GM23338 (cell line): ENCODE data around the gene PLCL1. TPM values are rescaled to one million over a fixed set of nuclear protein-coding genes. Genes with fewer than 3 reads are reported as not detected.

ENCODE experiments used
- ATAC-seq: fragments of 200-7000 bp; cut with Tn5 transposase; 3 replicates; pipeline ENCODE4 v1.9.1; 2020
- DNase-seq: peaks from one replicate; pipeline ENCODE4 v3.0.0-alpha.2; 2015; ENCODE audit warnings: low spot score
- H2AFZ ChIP-seq: fragments of 200-600 bp; sonication (generic); 2 replicates; pipeline ENCODE4 v1.8.0; 2016; ENCODE audit warnings: antibody characterized with exemption, mild to moderate bottlenecking, moderate library complexity
- H3F3A ChIP-seq: fragments of 200-600 bp; sonication (generic); replicated peaks from 2 replicates; pipeline ENCODE4 v1.8.0; 2017; ENCODE audit warnings: antibody characterized with exemption, mixed run types, low read depth
- H3K27ac ChIP-seq: fragments of 200-600 bp; sonication (generic); 2 replicates; pipeline ENCODE4 v1.6.1; 2016; ENCODE audit warnings: low read depth
- H3K27me3 ChIP-seq: fragments of 200-600 bp; sonication (generic); 2 replicates; pipeline ENCODE4 v1.8.0; 2016; ENCODE audit warnings: mild to moderate bottlenecking, mixed run types, moderate library complexity; ENCODE audit not compliant: insufficient read depth
- H3K36me3 ChIP-seq: fragments of 200-600 bp; sonication (generic); 2 replicates; pipeline ENCODE4 v1.8.0; 2016; ENCODE audit warnings: mild to moderate bottlenecking; ENCODE audit not compliant: insufficient read depth
- H3K4me1 ChIP-seq: fragments of 200-600 bp; sonication (generic); 2 replicates; pipeline ENCODE4 v1.8.0; 2016; ENCODE audit warnings: mild to moderate bottlenecking, moderate library complexity; ENCODE audit not compliant: insufficient read depth
- H3K4me2 ChIP-seq: fragments of 200-600 bp; sonication (generic); 2 replicates; pipeline ENCODE4 v1.7.1; 2017; ENCODE audit warnings: mixed run types
- H3K4me3 ChIP-seq: fragments of 200-600 bp; sonication (generic); 2 replicates; pipeline ENCODE4 v1.6.1; 2016; ENCODE audit warnings: mixed run types
- H3K79me2 ChIP-seq: fragments of 200-600 bp; sonication (generic); replicated peaks from 2 replicates; pipeline ENCODE4 v1.8.0; 2017; ENCODE audit warnings: mild to moderate bottlenecking; ENCODE audit not compliant: insufficient read depth
- H3K9me2 ChIP-seq: fragments of 200-600 bp; sonication (generic); 2 replicates; pipeline ENCODE4 v1.8.0; 2017; ENCODE audit not compliant: insufficient read depth
- H4K20me1 ChIP-seq: fragments of 200-600 bp; sonication (generic); replicated peaks from 2 replicates; pipeline ENCODE4 v1.8.0; 2017; ENCODE audit warnings: mild to moderate bottlenecking; ENCODE audit not compliant: insufficient read depth
- H3K27ac Mint-ChIP-seq: 2 replicates; pipeline ENCODE4 v1.8.0; 2020; ENCODE audit warnings: inconsistent platforms, mild to moderate bottlenecking, moderate library complexity, mixed read lengths
- H3K27me3 Mint-ChIP-seq: 3 replicates; pipeline ENCODE4 v1.8.0; 2022; ENCODE audit warnings: low read depth, mild to moderate bottlenecking, moderate library complexity, mixed read lengths, inconsistent platforms; ENCODE audit not compliant: insufficient read depth, poor library complexity
- H3K36me3 Mint-ChIP-seq: 3 replicates; pipeline ENCODE4 v1.8.0; 2021; ENCODE audit warnings: low read depth, mild to moderate bottlenecking, inconsistent platforms, moderate library complexity, mixed read lengths
- H3K4me1 Mint-ChIP-seq: 3 replicates; pipeline ENCODE4 v1.8.0; 2020; ENCODE audit warnings: mild to moderate bottlenecking, inconsistent platforms, mixed read lengths
- H3K4me3 Mint-ChIP-seq: 3 replicates; pipeline ENCODE4 v1.8.0; 2021; ENCODE audit warnings: moderate library complexity, mild to moderate bottlenecking, inconsistent platforms, mixed read lengths
- H3K9me3 Mint-ChIP-seq: 3 replicates; pipeline ENCODE4 v1.8.0; 2020; ENCODE audit warnings: moderate library complexity, mild to moderate bottlenecking, inconsistent platforms, mixed read lengths
- CREB1 ChIP-seq: fragments of 250-450 bp; sonication (Bioruptor Pico); IDR thresholded peaks from 2 replicates; pipeline ENCODE4 v1.5.0; 2020; ENCODE audit warnings: low read depth, mild to moderate bottlenecking, moderate library complexity
- CTCF ChIP-seq, 2 experiments: fragments of 200-600 bp in 1 of 2; sonication (generic) in 1 of 2; conservative IDR thresholded peaks; 2 replicates each; pipeline versions ENCODE4 v1.5.1 to v1.6.1; 2016 to 2017; ENCODE audit warnings: antibody characterized with exemption in 2 of 2, low read depth in 2 of 2, mild to moderate bottlenecking in 2 of 2, moderate library complexity in 1 of 2
- EZH2 ChIP-seq: fragments of 200-600 bp; sonication (generic); IDR thresholded peaks from one replicate; pipeline ENCODE4 v1.8.0; 2017; ENCODE audit warnings: antibody characterized with exemption, mild to moderate bottlenecking, low read depth; ENCODE audit not compliant: unreplicated experiment
- EZH2phosphoT487 ChIP-seq: fragments of 200-600 bp; sonication (generic); IDR thresholded peaks from one replicate; pipeline ENCODE4 v1.8.1; 2018; ENCODE audit warnings: antibody characterized with exemption; ENCODE audit not compliant: unreplicated experiment
- JUNB ChIP-seq: IDR thresholded peaks from one replicate; pipeline ENCODE4 v1.6.1; 2016; ENCODE audit warnings: antibody characterized with exemption; ENCODE audit not compliant: unreplicated experiment
- NANOG ChIP-seq: IDR thresholded peaks from 2 replicates; pipeline ENCODE4 v1.6.1; 2016; ENCODE audit warnings: antibody characterized with exemption, borderline replicate concordance
- POLR2AphosphoS5 ChIP-seq: IDR thresholded peaks from 2 replicates; pipeline ENCODE4 v1.6.1; 2016; ENCODE audit warnings: antibody characterized with exemption, low read depth
- STAT1 ChIP-seq: IDR thresholded peaks from one replicate; pipeline ENCODE4 v1.6.1; 2016; ENCODE audit warnings: antibody characterized with exemption; ENCODE audit not compliant: unreplicated experiment
- ZNF114 ChIP-seq: fragments of 250-450 bp; sonication (Bioruptor Pico); IDR thresholded peaks from 2 replicates; pipeline ENCODE4 v1.5.0; 2020; ENCODE audit warnings: mild to moderate bottlenecking, moderate library complexity
- ZNF331 ChIP-seq: fragments of 250-450 bp; sonication (Bioruptor Pico); IDR thresholded peaks from 2 replicates; pipeline ENCODE4 v1.5.0; 2020; ENCODE audit warnings: low read depth, mild to moderate bottlenecking, moderate library complexity
- polyA plus RNA-seq: library from polyadenylated mRNA; unstranded; fragments of >200 nt; fragmentation: Nextera tagmentation; extraction: Ambion mirVana; gene quantifications from 2 replicates; pipeline ENCODE4 v1.2.1, GENCODE V29; 2016
- total RNA-seq: library from RNA; depleted of rRNA; stranded (reverse); fragments of >200 nt; shearing (Covaris generic); gene quantifications from 2 replicates; pipeline ENCODE4 v1.2.3, GENCODE V29; 2014
- TF ChIP-seq, protein P1 (sequence below): fragments of 250-450 bp; sonication (Bioruptor Pico); IDR thresholded peaks from 2 replicates; pipeline ENCODE4 v1.5.0; 2020; ENCODE audit warnings: mild to moderate bottlenecking, moderate library complexity
- TF ChIP-seq, protein P2 (sequence below): IDR thresholded peaks from 2 replicates; pipeline ENCODE4 v1.6.1; 2016; ENCODE audit warnings: antibody characterized with exemption
- TF ChIP-seq, protein P3 (sequence below): IDR thresholded peaks from one replicate; pipeline ENCODE4 v1.6.1; 2018; ENCODE audit warnings: antibody characterized with exemption; ENCODE audit not compliant: unreplicated experiment

The PLCL1 gene
- total and polyA plus RNA-seq, 2 experiments from 2014 or later, result not detected

GRCh38 chr2:197835293-197835692 lies 30.9 kb downstream of the PLCL1 start:
- H2AFZ ChIP-seq, result no peak overlapping the region
- H3K4me1 ChIP-seq, result no peaks in the 10 kb centered on the region
- H3K79me2 ChIP-seq, result no peaks in the 10 kb centered on the region
- ATAC-seq, result no peak
- Mint-ChIP-seq H3K4me1 (no peaks in the 10 kb centered on the region), H3K27ac (no peak overlapping the region), H3K9me3 (no peaks in the 10 kb centered on the region; the same call in 2 of the 3 replicates), H3K36me3 (no peaks in the 10 kb centered on the region), H3K27me3 (no peaks in the 10 kb centered on the region), H3K4me3 (no peak overlapping the region)
- H4K20me1 ChIP-seq, result no peaks in the 10 kb centered on the region
- H3K27me3 ChIP-seq, result no peaks in the 10 kb centered on the region
- H3K27ac ChIP-seq, result no peak overlapping the region
- H3K4me2 ChIP-seq, result no peak overlapping the region
- no peak overlapping the region for H3K4me3 ChIP-seq
- no peaks in the 10 kb centered on the region for H3K36me3 ChIP-seq
- H3K9me2 ChIP-seq, result 0 out of 2 replicates have a peak, but pooled peaks cover 4% of the 10 kb centered on the region
- TF ChIP-seq JUNB (no peak), ZNF114 (no peak), STAT1 (no peak), POLR2AphosphoS5 (no peak), NANOG (no peak), EZH2phosphoT487 (no peak), EZH2 (no peak), ZNF331 (CRISPR knock-in tag) (no peak), CTCF (conservative IDR thresholded peaks at IDR 0.05; ENCODE audit: low read depth in 2 of 2) (no peak), CREB1 (no peak)
- TF ChIP-seq, protein P1, sequence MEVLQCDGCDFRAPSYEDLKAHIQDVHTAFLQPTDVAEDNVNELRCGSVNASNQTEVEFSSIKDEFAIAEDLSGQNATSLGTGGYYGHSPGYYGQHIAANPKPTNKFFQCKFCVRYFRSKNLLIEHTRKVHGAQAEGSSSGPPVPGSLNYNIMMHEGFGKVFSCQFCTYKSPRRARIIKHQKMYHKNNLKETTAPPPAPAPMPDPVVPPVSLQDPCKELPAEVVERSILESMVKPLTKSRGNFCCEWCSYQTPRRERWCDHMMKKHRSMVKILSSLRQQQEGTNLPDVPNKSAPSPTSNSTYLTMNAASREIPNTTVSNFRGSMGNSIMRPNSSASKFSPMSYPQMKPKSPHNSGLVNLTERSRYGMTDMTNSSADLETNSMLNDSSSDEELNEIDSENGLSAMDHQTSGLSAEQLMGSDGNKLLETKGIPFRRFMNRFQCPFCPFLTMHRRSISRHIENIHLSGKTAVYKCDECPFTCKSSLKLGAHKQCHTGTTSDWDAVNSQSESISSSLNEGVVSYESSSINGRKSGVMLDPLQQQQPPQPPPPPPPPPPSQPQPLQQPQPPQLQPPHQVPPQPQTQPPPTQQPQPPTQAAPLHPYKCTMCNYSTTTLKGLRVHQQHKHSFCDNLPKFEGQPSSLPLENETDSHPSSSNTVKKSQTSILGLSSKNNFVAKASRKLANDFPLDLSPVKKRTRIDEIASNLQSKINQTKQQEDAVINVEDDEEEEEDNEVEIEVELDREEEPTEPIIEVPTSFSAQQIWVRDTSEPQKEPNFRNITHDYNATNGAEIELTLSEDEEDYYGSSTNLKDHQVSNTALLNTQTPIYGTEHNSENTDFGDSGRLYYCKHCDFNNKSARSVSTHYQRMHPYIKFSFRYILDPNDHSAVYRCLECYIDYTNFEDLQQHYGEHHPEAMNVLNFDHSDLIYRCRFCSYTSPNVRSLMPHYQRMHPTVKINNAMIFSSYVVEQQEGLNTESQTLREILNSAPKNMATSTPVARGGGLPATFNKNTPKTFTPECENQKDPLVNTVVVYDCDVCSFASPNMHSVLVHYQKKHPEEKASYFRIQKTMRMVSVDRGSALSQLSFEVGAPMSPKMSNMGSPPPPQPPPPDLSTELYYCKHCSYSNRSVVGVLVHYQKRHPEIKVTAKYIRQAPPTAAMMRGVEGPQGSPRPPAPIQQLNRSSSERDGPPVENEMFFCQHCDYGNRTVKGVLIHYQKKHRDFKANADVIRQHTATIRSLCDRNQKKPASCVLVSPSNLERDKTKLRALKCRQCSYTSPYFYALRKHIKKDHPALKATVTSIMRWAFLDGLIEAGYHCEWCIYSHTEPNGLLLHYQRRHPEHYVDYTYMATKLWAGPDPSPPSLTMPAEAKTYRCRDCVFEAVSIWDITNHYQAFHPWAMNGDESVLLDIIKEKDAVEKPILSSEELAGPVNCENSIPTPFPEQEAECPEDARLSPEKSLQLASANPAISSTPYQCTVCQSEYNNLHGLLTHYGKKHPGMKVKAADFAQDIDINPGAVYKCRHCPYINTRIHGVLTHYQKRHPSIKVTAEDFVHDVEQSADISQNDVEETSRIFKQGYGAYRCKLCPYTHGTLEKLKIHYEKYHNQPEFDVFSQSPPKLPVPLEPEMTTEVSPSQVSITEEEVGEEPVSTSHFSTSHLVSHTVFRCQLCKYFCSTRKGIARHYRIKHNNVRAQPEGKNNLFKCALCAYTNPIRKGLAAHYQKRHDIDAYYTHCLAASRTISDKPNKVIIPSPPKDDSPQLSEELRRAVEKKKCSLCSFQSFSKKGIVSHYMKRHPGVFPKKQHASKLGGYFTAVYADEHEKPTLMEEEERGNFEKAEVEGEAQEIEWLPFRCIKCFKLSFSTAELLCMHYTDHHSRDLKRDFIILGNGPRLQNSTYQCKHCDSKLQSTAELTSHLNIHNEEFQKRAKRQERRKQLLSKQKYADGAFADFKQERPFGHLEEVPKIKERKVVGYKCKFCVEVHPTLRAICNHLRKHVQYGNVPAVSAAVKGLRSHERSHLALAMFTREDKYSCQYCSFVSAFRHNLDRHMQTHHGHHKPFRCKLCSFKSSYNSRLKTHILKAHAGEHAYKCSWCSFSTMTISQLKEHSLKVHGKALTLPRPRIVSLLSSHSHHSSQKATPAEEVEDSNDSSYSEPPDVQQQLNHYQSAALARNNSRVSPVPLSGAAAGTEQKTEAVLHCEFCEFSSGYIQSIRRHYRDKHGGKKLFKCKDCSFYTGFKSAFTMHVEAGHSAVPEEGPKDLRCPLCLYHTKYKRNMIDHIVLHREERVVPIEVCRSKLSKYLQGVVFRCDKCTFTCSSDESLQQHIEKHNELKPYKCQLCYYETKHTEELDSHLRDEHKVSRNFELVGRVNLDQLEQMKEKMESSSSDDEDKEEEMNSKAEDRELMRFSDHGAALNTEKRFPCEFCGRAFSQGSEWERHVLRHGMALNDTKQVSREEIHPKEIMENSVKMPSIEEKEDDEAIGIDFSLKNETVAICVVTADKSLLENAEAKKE, result no peak
- TF ChIP-seq, protein P2, sequence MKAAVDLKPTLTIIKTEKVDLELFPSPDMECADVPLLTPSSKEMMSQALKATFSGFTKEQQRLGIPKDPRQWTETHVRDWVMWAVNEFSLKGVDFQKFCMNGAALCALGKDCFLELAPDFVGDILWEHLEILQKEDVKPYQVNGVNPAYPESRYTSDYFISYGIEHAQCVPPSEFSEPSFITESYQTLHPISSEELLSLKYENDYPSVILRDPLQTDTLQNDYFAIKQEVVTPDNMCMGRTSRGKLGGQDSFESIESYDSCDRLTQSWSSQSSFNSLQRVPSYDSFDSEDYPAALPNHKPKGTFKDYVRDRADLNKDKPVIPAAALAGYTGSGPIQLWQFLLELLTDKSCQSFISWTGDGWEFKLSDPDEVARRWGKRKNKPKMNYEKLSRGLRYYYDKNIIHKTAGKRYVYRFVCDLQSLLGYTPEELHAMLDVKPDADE, result no peak
- TF ChIP-seq, protein P3, sequence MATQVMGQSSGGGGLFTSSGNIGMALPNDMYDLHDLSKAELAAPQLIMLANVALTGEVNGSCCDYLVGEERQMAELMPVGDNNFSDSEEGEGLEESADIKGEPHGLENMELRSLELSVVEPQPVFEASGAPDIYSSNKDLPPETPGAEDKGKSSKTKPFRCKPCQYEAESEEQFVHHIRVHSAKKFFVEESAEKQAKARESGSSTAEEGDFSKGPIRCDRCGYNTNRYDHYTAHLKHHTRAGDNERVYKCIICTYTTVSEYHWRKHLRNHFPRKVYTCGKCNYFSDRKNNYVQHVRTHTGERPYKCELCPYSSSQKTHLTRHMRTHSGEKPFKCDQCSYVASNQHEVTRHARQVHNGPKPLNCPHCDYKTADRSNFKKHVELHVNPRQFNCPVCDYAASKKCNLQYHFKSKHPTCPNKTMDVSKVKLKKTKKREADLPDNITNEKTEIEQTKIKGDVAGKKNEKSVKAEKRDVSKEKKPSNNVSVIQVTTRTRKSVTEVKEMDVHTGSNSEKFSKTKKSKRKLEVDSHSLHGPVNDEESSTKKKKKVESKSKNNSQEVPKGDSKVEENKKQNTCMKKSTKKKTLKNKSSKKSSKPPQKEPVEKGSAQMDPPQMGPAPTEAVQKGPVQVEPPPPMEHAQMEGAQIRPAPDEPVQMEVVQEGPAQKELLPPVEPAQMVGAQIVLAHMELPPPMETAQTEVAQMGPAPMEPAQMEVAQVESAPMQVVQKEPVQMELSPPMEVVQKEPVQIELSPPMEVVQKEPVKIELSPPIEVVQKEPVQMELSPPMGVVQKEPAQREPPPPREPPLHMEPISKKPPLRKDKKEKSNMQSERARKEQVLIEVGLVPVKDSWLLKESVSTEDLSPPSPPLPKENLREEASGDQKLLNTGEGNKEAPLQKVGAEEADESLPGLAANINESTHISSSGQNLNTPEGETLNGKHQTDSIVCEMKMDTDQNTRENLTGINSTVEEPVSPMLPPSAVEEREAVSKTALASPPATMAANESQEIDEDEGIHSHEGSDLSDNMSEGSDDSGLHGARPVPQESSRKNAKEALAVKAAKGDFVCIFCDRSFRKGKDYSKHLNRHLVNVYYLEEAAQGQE, result no peak
- no peaks in the 10 kb centered on the region for H3F3A ChIP-seq
- DNase-seq, result no peak
